Kidney (tissue), 14 donors: ENCODE measurements around the gene NEDD4L. TPM values are rescaled to one million over a fixed set of nuclear protein-coding genes. Genes with fewer than 3 reads are reported as not detected.

Experiments
- DNase-seq, 5 donors: peaks; one replicate each; pipeline ENCODE4 v3.0.0-alpha.2; 2013 to 2020
- FAIRE-seq: peaks from 2 replicates; lab custom pipeline; 2012; peaks lifted over from hg19 to GRCh38; lab: Jason Lieb, UNC
- H3K27ac ChIP-seq, 2 donors: one replicate each; pipeline ENCODE4 v1.7.0; 2013; ENCODE audit warnings: low read depth in 2 of 2, low read length in 2 of 2, inconsistent platforms in 1 of 2
- H3K27me3 ChIP-seq: one replicate; pipeline ENCODE4 v1.7.1; 2013; ENCODE audit warnings: low read length, inconsistent platforms; ENCODE audit not compliant: control insufficient read depth, insufficient read depth
- H3K36me3 ChIP-seq, 3 donors: one replicate each; pipeline versions ENCODE4 v1.7.0 to v1.7.1; 2013; ENCODE audit warnings: low read length in 3 of 3, control low read depth in 1 of 3, inconsistent platforms in 1 of 3; ENCODE audit not compliant: insufficient read depth in 3 of 3, control insufficient read depth in 2 of 3
- H3K4me1 ChIP-seq, 3 donors: one replicate each; pipeline versions ENCODE4 v1.7.0 to v1.7.1; 2013; ENCODE audit warnings: low read length in 3 of 3, inconsistent platforms in 1 of 3, low read depth in 1 of 3; ENCODE audit not compliant: control insufficient read depth in 2 of 3, insufficient read depth in 2 of 3
- H3K4me3 ChIP-seq, 3 donors: one replicate each; pipeline versions ENCODE4 v1.7.0 to v1.8.1; 2013; ENCODE audit warnings: low read length in 3 of 3, control low read depth in 1 of 3, inconsistent platforms in 1 of 3
- H3K9ac ChIP-seq, 3 donors: one replicate each; pipeline versions ENCODE4 v1.7.0 to v1.7.1; 2013; ENCODE audit warnings: low read length in 3 of 3, control low read depth in 1 of 3, inconsistent platforms in 1 of 3
- H3K9me3 ChIP-seq, 3 donors: one replicate each; pipeline versions ENCODE4 v1.7.0 to v1.7.1; 2013; ENCODE audit warnings: low read length in 3 of 3, control low read depth in 1 of 3, inconsistent platforms in 1 of 3; ENCODE audit not compliant: control insufficient read depth in 2 of 3, insufficient read depth in 1 of 3
- CTCF ChIP-seq: IDR thresholded peaks from 3 replicates; pipeline ENCODE4 v1.5.1; 2012; ENCODE audit warnings: mild to moderate bottlenecking, moderate library complexity, borderline replicate concordance; ENCODE audit not compliant: insufficient read depth; ENCODE audit errors: extremely low read depth
- intact Hi-C: fragments of 100-400 bp; cut with DNase I; formaldehyde crosslinking; loops from one replicate; pipeline ENCODE4 v1.11.1; 2022
- polyA plus RNA-seq: library from polyadenylated mRNA; stranded (reverse); fragments of 350-450 nt; fragmentation: Illumina TruSeq; extraction: RNeasy Lipid Tissue Mini Kit (QIAGEN cat#74804); gene quantifications from one replicate; pipeline ENCODE4 v1.2.3, GENCODE V29; 2014; ENCODE audit warnings: low read depth, low replicate concordance; ENCODE audit not compliant: insufficient read depth
- total RNA-seq: library from RNA; stranded (reverse); fragmentation: NEBNext Ultra II Directional; extraction: Animal tissue kit (Norgen Biotek cat#: 25700); gene quantifications from one replicate; pipeline ENCODE4 v1.2.1, GENCODE V29; 2021
- donor health status: control.
- donor health status: control.
- donor health status: control.
- donor health status: control.
- donor health status: control.
- donor health status: DM: yes; HTN: yes; CAD: no.
- donor health status: Normal renal cell carcinoma (clear cell type).

The NEDD4L gene
- total and polyA plus RNA-seq, 2 donors from 2014 or later: 90.8 to 95.7 TPM

DNA sequence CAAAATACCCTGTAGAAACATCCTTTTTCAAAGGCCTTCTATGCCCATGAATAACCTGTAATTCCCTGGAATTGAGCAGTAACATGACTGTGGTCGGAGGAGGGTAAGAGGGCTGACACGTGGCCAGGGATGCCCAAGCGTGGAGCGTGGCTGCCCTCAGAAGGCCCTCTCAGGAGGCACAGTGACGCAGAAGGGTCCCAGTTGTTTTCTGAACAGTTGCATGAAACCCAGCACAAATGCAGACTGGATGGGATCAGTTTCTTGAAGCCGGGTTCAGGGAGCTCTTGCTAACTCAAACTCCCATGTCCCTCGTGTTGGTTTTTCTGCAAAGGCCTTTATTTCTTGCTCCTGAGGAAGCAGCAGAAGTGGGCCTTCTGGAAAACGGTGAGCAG is 347.9 kb downstream of the NEDD4L start:
- DNase-seq: no peak
- Histone ChIP-seq H3K36me3 (peaks cover 10 to 52% (median 34%) of the 10 kb centered on the region in 3 donors), H3K27ac (peak overlapping the region; percentile 2 to 39), H3K9me3 (no peaks in the 10 kb centered on the region), H3K27me3 (no peaks in the 10 kb centered on the region), H3K9ac (no peak overlapping the region), H3K4me1 (peaks cover 6 to 39% (median 12%) of the 10 kb centered on the region in 3 donors), H3K4me3 (no peak overlapping the region)
- no peak for TF ChIP-seq CTCF
- intact Hi-C loops: no loop called here
- FAIRE-seq: no peak

DNA sequence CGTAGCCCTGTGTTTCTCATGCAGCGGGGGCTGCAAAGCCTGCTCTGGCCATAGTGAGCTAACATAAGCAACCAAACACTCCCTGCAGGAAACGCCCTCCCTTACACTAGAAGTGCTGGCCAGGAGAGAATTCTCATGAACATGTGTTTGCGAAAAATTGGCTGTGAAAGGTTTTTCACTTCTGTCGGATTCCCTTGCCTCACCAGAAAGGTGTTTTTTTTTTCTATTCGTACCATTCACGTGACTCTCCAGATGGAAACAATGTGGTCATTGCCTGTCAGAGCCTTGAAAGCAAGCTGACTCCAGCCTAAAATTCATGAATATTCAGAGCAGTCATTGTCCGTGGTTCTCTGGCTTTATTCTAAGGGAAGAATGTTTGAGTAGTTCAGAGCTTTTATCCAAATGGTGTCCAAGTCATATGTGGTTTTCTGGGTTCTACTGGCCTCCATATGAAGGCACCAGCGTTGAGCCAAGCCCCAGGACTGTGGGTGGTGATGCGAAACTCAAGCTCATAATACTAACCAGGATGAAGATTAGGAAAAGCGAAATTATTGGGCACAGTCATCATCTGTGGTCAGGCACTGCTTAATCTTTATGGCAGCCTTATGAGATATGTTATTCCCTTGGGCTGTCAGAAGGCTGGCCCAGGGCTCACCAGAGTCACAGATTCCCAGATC is 348.4 kb downstream of the NEDD4L start:
- intact Hi-C loops: no loop called here
- no peak for TF ChIP-seq CTCF
- no peak overlapping the region for H3K9ac ChIP-seq
- peak overlapping the region; percentile 2 to 39 for H3K27ac ChIP-seq
- FAIRE-seq (no peak), DNase-seq (peak in 2 of 5 donors; percentile 48 to 82)
- no peaks in the 10 kb centered on the region for H3K27me3 ChIP-seq
- no peak overlapping the region for H3K4me3 ChIP-seq
- peaks cover 6 to 39% (median 12%) of the 10 kb centered on the region in 3 donors for H3K4me1 ChIP-seq
- H3K9me3 ChIP-seq: no peaks in the 10 kb centered on the region
- H3K36me3 ChIP-seq: peaks cover 11 to 54% (median 35%) of the 10 kb centered on the region in 3 donors

DNA sequence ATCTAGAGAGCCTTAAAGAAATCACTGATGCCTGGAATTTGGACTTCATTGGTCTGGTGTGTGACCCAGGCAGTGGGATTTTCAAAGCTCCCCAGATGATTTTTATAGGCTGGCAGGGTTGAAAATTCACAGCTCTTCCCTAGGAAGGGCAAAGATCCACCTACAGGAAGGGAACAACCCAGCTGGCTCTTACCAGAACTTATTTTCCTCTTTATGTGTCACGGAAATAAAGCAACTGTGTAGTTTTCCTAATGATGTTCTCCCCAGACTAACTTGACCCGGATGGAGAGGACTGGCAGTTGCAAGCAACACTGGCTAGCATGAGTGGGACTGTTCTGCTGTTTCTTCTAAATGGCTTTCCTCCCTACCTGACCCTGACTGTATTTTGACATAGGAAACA is 349.3 kb downstream of the NEDD4L start:
- H3K27ac ChIP-seq: no peak overlapping the region
- TF ChIP-seq CTCF: no peak
- H3K9me3 ChIP-seq: no peaks in the 10 kb centered on the region
- peaks cover 6 to 39% (median 12%) of the 10 kb centered on the region in 3 donors for H3K4me1 ChIP-seq
- no peaks in the 10 kb centered on the region for H3K27me3 ChIP-seq
- peaks cover 11 to 49% (median 31%) of the 10 kb centered on the region in 3 donors for H3K36me3 ChIP-seq
- peak in 2 of 5 donors; percentile 10 to 39 for DNase-seq
- FAIRE-seq: no peak
- H3K9ac ChIP-seq: no peak overlapping the region
- intact Hi-C loops: no loop called here
- no peak overlapping the region for H3K4me3 ChIP-seq
